Endothelial cell (in vitro differentiated cells): ENCODE measurements around the gene RNF113A. TPM values are rescaled to one million over a fixed set of nuclear protein-coding genes. Genes with fewer than 3 reads are reported as not detected.
"Not testable (repeated sequence)": the region's sequence is repeated elsewhere in the genome, so short reads cannot be mapped to it uniquely, and the experiment has no call there.

Experiments used
- DNase-seq: peaks from one replicate; pipeline ENCODE4 v3.0.0; 2021; ENCODE audit warnings: low spot score
- H3K27ac Mint-ChIP-seq: one replicate; pipeline ENCODE4 v1.8.0; 2021; ENCODE audit warnings: mixed read lengths, inconsistent platforms; ENCODE audit not compliant: unreplicated experiment
- H3K27me3 Mint-ChIP-seq: one replicate; pipeline ENCODE4 v1.8.0; 2021; ENCODE audit warnings: mild to moderate bottlenecking, moderate library complexity, mixed read lengths, inconsistent platforms; ENCODE audit not compliant: unreplicated experiment
- H3K36me3 Mint-ChIP-seq: one replicate; pipeline ENCODE4 v1.8.0; 2021; ENCODE audit warnings: mild to moderate bottlenecking, low read depth, mixed read lengths, inconsistent platforms; ENCODE audit not compliant: unreplicated experiment
- H3K4me1 Mint-ChIP-seq: one replicate; pipeline ENCODE4 v1.8.0; 2021; ENCODE audit warnings: mild to moderate bottlenecking, mixed read lengths, inconsistent platforms; ENCODE audit not compliant: unreplicated experiment
- H3K4me3 Mint-ChIP-seq: one replicate; pipeline ENCODE4 v1.8.0; 2021; ENCODE audit warnings: mild to moderate bottlenecking, mixed read lengths, inconsistent platforms; ENCODE audit not compliant: unreplicated experiment
- H3K9me3 Mint-ChIP-seq: one replicate; pipeline ENCODE4 v1.8.0; 2021; ENCODE audit warnings: mixed read lengths, inconsistent platforms; ENCODE audit not compliant: unreplicated experiment
- total RNA-seq: library from RNA; stranded (reverse); fragmentation: NEBNext Ultra II Directional; extraction: Animal tissue kit (Norgen Biotek cat#: 25700); gene quantifications from one replicate; pipeline ENCODE4 v1.2.1, GENCODE V29; 2021; ENCODE audit not compliant: unreplicated experiment
- TF ChIP-seq, protein P1 (sequence below): fragments of 200-600 bp; sonication (generic); IDR thresholded peaks from one replicate; pipeline ENCODE4 v1.5.0; 2021; ENCODE audit warnings: antibody characterized with exemption; ENCODE audit not compliant: unreplicated experiment

The RNF113A gene
- total RNA-seq, 1 donor from 2014 or later = 16.7 TPM

GRCh38 chrX:119828446-119828845 is 43.1 kb downstream of the RNF113A start:
- H3K27me3 Mint-ChIP-seq = peaks cover 2% of the 10 kb centered on the region
- no peak overlapping the region for H3K4me3 Mint-ChIP-seq
- H3K4me1 Mint-ChIP-seq = no peaks in the 10 kb centered on the region
- H3K9me3 Mint-ChIP-seq = no peaks in the 10 kb centered on the region
- peaks cover 6% of the 10 kb centered on the region for H3K36me3 Mint-ChIP-seq
- H3K27ac Mint-ChIP-seq = no peak overlapping the region
- no peak for DNase-seq
- TF ChIP-seq, protein P1, sequence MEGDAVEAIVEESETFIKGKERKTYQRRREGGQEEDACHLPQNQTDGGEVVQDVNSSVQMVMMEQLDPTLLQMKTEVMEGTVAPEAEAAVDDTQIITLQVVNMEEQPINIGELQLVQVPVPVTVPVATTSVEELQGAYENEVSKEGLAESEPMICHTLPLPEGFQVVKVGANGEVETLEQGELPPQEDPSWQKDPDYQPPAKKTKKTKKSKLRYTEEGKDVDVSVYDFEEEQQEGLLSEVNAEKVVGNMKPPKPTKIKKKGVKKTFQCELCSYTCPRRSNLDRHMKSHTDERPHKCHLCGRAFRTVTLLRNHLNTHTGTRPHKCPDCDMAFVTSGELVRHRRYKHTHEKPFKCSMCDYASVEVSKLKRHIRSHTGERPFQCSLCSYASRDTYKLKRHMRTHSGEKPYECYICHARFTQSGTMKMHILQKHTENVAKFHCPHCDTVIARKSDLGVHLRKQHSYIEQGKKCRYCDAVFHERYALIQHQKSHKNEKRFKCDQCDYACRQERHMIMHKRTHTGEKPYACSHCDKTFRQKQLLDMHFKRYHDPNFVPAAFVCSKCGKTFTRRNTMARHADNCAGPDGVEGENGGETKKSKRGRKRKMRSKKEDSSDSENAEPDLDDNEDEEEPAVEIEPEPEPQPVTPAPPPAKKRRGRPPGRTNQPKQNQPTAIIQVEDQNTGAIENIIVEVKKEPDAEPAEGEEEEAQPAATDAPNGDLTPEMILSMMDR = no peak

- Mint-ChIP-seq H3K4me3 (no peak overlapping the region), H3K4me1 (no peaks in the 10 kb centered on the region), H3K27me3 (peaks cover 2% of the 10 kb centered on the region), H3K27ac (no peak overlapping the region), H3K9me3 (no peaks in the 10 kb centered on the region), H3K36me3 (peaks cover 6% of the 10 kb centered on the region)
- no peak for DNase-seq
- TF ChIP-seq, protein P1 = no peak
Measured at GRCh38 chrX:119826399-119826959, 45.1 kb downstream of the RNF113A start.

DNA sequence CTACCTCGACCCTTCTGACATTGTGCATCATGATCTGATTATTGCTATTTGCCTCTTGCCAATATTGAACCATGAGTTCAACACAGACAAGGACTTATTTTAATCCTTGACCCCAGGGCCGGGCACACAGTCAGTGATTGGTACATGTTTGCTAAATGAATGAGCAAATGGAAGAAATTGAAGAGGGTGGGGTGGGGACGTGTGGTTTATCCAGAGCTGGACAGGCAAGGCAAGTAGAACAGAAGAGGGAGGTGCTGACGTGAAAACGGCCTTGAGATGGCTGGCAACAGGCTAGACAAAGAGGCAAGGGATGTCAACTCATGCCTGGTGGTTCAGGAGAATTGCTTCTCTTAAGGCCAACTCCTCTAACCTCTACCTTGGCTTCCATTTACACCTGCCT is 47.3 kb downstream of the RNF113A start:
- not testable (repeated sequence) for H3K27ac Mint-ChIP-seq, H3K27me3 Mint-ChIP-seq, H3K36me3 Mint-ChIP-seq, H3K9me3 Mint-ChIP-seq, DNase-seq, H3K4me3 Mint-ChIP-seq, H3K4me1 Mint-ChIP-seq

DNA sequence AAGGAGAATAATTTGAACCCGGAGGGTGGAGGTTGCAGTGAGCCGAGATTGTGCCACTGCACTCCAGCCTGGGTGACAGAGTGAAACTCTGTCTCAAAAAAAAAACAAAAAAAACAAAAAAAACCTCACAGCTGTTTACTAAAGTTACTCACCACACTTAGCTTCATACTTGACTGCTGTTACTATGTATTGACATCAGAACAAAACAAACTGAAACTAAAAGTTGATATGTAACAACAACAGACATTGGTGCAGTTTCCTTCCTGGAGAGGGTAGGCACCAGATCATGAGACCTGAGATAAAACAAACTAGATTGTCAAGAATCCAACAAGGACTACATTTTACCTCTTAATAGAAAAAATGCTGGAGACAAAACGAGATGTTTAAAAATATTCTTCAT is 49.8 kb downstream of the RNF113A start:
- not testable (repeated sequence) for H3K9me3 Mint-ChIP-seq, H3K4me3 Mint-ChIP-seq, DNase-seq, H3K27me3 Mint-ChIP-seq, H3K4me1 Mint-ChIP-seq, H3K36me3 Mint-ChIP-seq, H3K27ac Mint-ChIP-seq

Other genes starting within 250 kb of the RNF113A start
- gene SEPTIN6, start 178.6 kb downstream of the RNF113A start, total RNA-seq = 19.8 TPM
- gene SOWAHD, start 113.1 kb downstream of the RNF113A start, total RNA-seq = not detected
- gene RPL39, start 80.1 kb downstream of the RNF113A start, total RNA-seq = 1,381 TPM
- 11.8 TPM for gene UPF3B, start 18.8 kb downstream of the RNF113A start, total RNA-seq
- 95.0 TPM for gene NDUFA1, start 99 bp upstream of the RNF113A start, total RNA-seq
- not detected for gene AKAP14, start 24.2 kb upstream of the RNF113A start, total RNA-seq
- 7.5 TPM for gene NKAP, start 72.0 kb upstream of the RNF113A start, total RNA-seq
- gene RHOXF2B, start 206.0 kb upstream of the RNF113A start, total RNA-seq = not detected
- gene RHOXF1, start 244.2 kb upstream of the RNF113A start, total RNA-seq = not detected